Measurements from ENCODE around the gene ANG. TPM values are rescaled to one million over a fixed set of nuclear protein-coding genes. Genes with fewer than 3 reads are reported as not detected.
"Not testable (repeated sequence)": the region's sequence is repeated elsewhere in the genome, so short reads cannot be mapped to it uniquely, and the experiment has no call there.

ANG gene
- total and polyA plus RNA-seq, 10 of the 15 experiments (the other 5 are each of a cell fraction or from before 2014, with no cell fraction given), result 1.0 to 5.9 (median 2.2) TPM

DNA sequence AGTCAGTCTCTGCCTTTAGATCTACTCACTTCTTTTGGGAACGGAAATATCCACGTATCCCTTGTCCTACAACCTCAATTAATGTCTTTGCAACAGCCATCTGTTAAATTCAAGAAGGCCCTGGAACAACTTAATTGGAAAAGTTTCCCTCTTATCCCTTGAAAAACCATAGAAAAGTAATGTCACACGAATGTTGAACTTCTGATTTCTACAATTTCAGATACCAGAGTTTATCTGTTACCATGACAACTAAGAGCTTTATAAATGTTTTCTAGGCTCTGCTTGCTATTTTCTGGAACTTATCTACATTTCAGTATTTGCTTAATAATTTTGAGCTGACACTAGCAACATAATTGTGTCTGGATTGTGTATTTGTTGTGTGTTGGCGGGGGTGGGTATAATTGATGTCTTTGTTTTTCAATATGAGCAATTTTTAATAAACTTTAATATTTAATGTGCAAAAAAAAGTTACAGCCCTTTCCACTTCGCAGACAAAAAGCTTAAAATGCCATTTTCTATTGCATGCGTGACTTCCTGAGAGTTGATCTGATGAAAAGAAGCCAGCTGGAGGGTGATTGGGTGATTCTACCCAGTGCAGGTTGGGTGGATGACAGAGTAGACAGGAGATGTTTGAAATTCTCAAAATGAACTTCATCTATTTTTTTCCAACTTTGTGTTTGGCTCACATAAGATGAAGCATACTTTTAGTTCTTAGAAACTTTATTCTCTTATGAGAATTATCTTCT is 45.3 kb downstream of the ANG start:
- no peak for TF ChIP-seq ZNF24 (IDR thresholded peaks at IDR 0.05)
- no peak for TF ChIP-seq EZH2 (IDR thresholded peaks at IDR 0.05; ENCODE audit: borderline replicate concordance, control insufficient read depth, low read depth, low read length)
- no peak for TF ChIP-seq STAT1 (conservative IDR thresholded peaks at IDR 0.05)
- no peak for TF ChIP-seq SIX5 (IDR thresholded peaks at IDR 0.05; ENCODE audit: low read depth, low read length, severe bottlenecking)
- no peak for TF ChIP-seq RELA (IDR thresholded peaks at IDR 0.05; ENCODE audit: borderline replicate concordance, partially characterized antibody)
- no TSS peak for BruUV-seq (replicated peaks)
- ChIA-PET POLR2A (no interaction called here), CTCF (interaction anchor here (1.1 to 2.5 kb wide), 2 partner anchors 24 to 125 kb away, joined by 3 to 9 read pairs; no protein-coding TSS in a partner anchor), SMC1A (ENCODE audit: uncharacterized antibody, unreplicated experiment) (no interaction called here), RAD21 (ENCODE audit: unreplicated experiment) (interaction anchor here (0.6 kb wide), 2 partner anchors 19 to 242 kb away, joined by 3 read pairs; no protein-coding TSS in a partner anchor)
- no peak overlapping the region for H2AFZ ChIP-seq (ENCODE audit: control insufficient read depth, low read depth, low read length)
- 28% methylated on average over 6 of the region's 6 CpGs for WGBS (ENCODE audit: insufficient coverage, insufficient replicate concordance, low lambda C conversion rate, missing lambda C conversion rate)
- in situ Hi-C loops (cut with MboI), result no loop called here
- FAIRE-seq (no peak), DNase-seq (ENCODE audit: low read depth, low spot score) (no peak), ATAC-seq (no peak)
- no peak overlapping the region for H3K9ac ChIP-seq (ENCODE audit: control insufficient read depth, insufficient read depth, low read length)
- no peaks in the 10 kb centered on the region for H4K20me1 ChIP-seq (ENCODE audit: control insufficient read depth, insufficient read depth)
- H3K36me3 ChIP-seq (ENCODE audit: control insufficient read depth in 2 of 2, insufficient read depth in 2 of 2, low read length in 1 of 2), result no peaks in the 10 kb centered on the region
- H3K4me1 ChIP-seq (ENCODE audit: control insufficient read depth, insufficient read depth, low read length), result no peaks in the 10 kb centered on the region
- H3K4me2 ChIP-seq (ENCODE audit: control insufficient read depth, insufficient read depth), result no peak overlapping the region
- no peaks in the 10 kb centered on the region for H3K9me3 ChIP-seq (replicated peaks; ENCODE audit: control insufficient read depth, insufficient read depth, low read length)
- H3K27ac ChIP-seq (ENCODE audit: control insufficient read depth, insufficient read depth), result no peak overlapping the region
- no peaks in the 10 kb centered on the region for H3K79me2 ChIP-seq (ENCODE audit: control insufficient read depth, insufficient read depth, low read length)
- peaks cover 0 to 3% of the 10 kb centered on the region in 2 experiments; a peak in 2 of 4 replicates for H3K27me3 ChIP-seq (replicated peaks in 1 of 2; ENCODE audit: control insufficient read depth in 2 of 2, insufficient read depth in 2 of 2, low read length in 1 of 2)
- intact Hi-C loops (cut with micrococcal nuclease; ENCODE audit: unreplicated experiment), result no loop called here
- no peak overlapping the region for H3K4me3 ChIP-seq

DNA sequence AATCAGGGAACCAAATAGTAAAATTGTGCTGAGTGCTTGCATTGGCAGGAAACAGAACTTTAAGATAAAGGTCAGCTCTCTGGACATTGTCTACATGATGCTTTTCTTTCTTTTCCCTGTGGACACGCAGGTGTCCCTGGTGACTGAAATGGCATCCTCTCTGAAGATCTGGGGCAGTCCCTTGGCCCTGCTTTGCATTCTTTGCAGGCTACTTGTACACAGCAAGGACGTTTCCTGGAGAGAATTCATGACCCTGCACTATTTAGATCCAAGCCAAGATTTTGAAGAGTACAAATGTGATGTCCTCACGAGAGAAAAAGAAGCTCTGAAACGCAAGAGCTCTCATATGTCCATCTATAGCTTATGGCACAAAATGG is 45.9 kb downstream of the ANG start:
- in situ Hi-C loops (cut with MboI), result no loop called here
- H3K27me3 ChIP-seq (replicated peaks in 1 of 2; ENCODE audit: control insufficient read depth in 2 of 2, insufficient read depth in 2 of 2, low read length in 1 of 2), result peaks cover 0 to 3% of the 10 kb centered on the region in 2 experiments; a peak in 2 of 4 replicates
- intact Hi-C loops (cut with micrococcal nuclease; ENCODE audit: unreplicated experiment), result no loop called here
- H3K4me3 ChIP-seq, result no peak overlapping the region
- H3K9me3 ChIP-seq (replicated peaks; ENCODE audit: control insufficient read depth, insufficient read depth, low read length), result no peaks in the 10 kb centered on the region
- POLR2A ChIA-PET, result no interaction called here
- SMC1A ChIA-PET (ENCODE audit: uncharacterized antibody, unreplicated experiment), result no interaction called here
- no TSS peak for BruUV-seq (replicated peaks)
- no peak for ATAC-seq
- H2AFZ ChIP-seq (ENCODE audit: control insufficient read depth, low read depth, low read length), result no peak overlapping the region
- H3K79me2 ChIP-seq (ENCODE audit: control insufficient read depth, insufficient read depth, low read length), result no peaks in the 10 kb centered on the region
- H4K20me1 ChIP-seq (ENCODE audit: control insufficient read depth, insufficient read depth), result no peaks in the 10 kb centered on the region
- no peak overlapping the region for H3K4me2 ChIP-seq (ENCODE audit: control insufficient read depth, insufficient read depth)
- no peak for TF ChIP-seq CBX5 (IDR thresholded peaks at IDR 0.05; ENCODE audit: low read depth)
- FAIRE-seq, result no peak
- RAD21 ChIA-PET (ENCODE audit: unreplicated experiment), result no interaction called here
- H3K36me3 ChIP-seq (ENCODE audit: control insufficient read depth in 2 of 2, insufficient read depth in 2 of 2, low read length in 1 of 2), result no peaks in the 10 kb centered on the region
- WGBS (ENCODE audit: insufficient coverage, insufficient replicate concordance, low lambda C conversion rate, missing lambda C conversion rate), result 0% methylated on average over 4 of the region's 4 CpGs
- H3K27ac ChIP-seq (ENCODE audit: control insufficient read depth, insufficient read depth), result no peak overlapping the region
- no peaks in the 10 kb centered on the region for H3K4me1 ChIP-seq (ENCODE audit: control insufficient read depth, insufficient read depth, low read length)
- CTCF ChIA-PET, result interaction anchor here (1.1 to 2.5 kb wide), 2 partner anchors 23 to 124 kb away, joined by 3 to 9 read pairs; no protein-coding TSS in a partner anchor
- DNase-seq (ENCODE audit: low read depth, low spot score), result no peak
- H3K9ac ChIP-seq (ENCODE audit: control insufficient read depth, insufficient read depth, low read length), result no peak overlapping the region

DNA sequence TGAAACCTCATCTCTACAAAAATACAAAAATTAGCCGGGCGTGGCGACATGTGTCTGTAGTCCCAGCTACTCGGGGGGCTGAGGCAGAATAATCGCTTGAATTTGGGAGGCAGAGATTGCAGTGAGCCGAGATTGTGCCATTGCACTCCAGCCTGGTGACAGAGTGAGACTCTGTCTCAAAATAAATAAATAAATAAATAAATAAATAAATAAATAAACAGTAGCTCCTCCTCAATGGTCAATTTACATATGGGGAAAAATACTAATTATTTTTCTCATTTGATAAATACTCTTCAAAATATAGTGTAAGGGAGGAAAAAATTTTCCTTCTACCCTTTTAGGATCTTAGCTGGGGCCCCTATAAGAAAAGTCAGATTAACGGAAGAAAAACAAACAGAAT is 49.7 kb downstream of the ANG start:
- ChIA-PET CTCF (interaction anchor here (0.9 to 1.8 kb wide), 4 partner anchors 11 to 207 kb away, joined by 3 to 4 read pairs (median 3); no protein-coding TSS in a partner anchor), POLR2A (interaction anchor here (0.7 kb wide), 1 partner anchor 332 kb away, joined by 3 read pairs; no protein-coding TSS in a partner anchor), SMC1A (ENCODE audit: uncharacterized antibody, unreplicated experiment) (interaction anchor here (0.6 kb wide), 1 partner anchor 134 kb away, joined by 3 read pairs; no protein-coding TSS in a partner anchor)
- H3K4me3 ChIP-seq; H3K4me2 ChIP-seq (ENCODE audit: control insufficient read depth, insufficient read depth); H3K9me3 ChIP-seq (replicated peaks; ENCODE audit: control insufficient read depth, insufficient read depth, low read length); H3K79me2 ChIP-seq (ENCODE audit: control insufficient read depth, insufficient read depth, low read length); BruUV-seq (replicated peaks); H3K36me3 ChIP-seq (ENCODE audit: control insufficient read depth in 2 of 2, insufficient read depth in 2 of 2, low read length in 1 of 2); H4K20me1 ChIP-seq (ENCODE audit: control insufficient read depth, insufficient read depth); H3K27ac ChIP-seq (ENCODE audit: control insufficient read depth, insufficient read depth); FAIRE-seq; ATAC-seq; H3K4me1 ChIP-seq (ENCODE audit: control insufficient read depth, insufficient read depth, low read length); H3K27me3 ChIP-seq (replicated peaks in 1 of 2; ENCODE audit: control insufficient read depth in 2 of 2, insufficient read depth in 2 of 2, low read length in 1 of 2); H2AFZ ChIP-seq (ENCODE audit: control insufficient read depth, low read depth, low read length); RAD21 ChIA-PET (ENCODE audit: unreplicated experiment); intact Hi-C loops (cut with micrococcal nuclease; ENCODE audit: unreplicated experiment); H3K9ac ChIP-seq (ENCODE audit: control insufficient read depth, insufficient read depth, low read length); DNase-seq (ENCODE audit: low read depth, low spot score); in situ Hi-C loops (cut with MboI): not testable (repeated sequence)
- WGBS (ENCODE audit: insufficient coverage, insufficient replicate concordance, low lambda C conversion rate, missing lambda C conversion rate), result 70% methylated on average over 7 of the region's 7 CpGs
